ENCODE results near the gene ANXA11.

DNA sequence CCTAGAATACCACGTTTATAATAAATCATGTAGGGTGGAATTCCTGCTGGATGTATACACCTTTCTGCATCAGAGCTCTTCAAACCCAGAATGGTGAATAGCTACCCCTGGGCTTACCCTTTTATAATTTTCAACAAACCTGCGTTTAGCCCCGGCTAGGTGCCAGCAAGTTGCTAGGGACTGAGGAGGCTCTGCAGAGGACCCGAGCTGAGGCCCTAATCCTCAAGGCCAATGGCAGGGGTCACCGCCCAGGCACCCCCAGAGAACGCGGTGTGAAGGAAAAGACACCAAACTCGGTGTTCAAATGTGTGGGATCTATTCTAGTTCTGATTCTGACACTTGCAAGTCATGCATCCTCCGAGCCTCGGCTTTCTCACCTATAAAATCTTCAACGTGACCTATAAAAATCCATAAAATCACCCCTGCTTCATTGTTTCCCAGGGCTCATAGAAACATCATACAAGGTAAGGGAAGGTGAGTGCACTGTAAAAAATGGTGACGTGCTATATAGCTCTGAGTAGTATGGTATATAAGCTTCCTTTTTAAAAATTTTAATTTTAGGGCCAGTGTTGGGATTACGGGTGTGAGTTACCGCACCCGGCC is 2.5 kb upstream of the ANXA11 start:
- no peak for TF ChIP-seq ZNF212 (CRISPR knock-in tag; IDR thresholded peaks at IDR 0.05)
- TF ChIP-seq, protein P1, sequence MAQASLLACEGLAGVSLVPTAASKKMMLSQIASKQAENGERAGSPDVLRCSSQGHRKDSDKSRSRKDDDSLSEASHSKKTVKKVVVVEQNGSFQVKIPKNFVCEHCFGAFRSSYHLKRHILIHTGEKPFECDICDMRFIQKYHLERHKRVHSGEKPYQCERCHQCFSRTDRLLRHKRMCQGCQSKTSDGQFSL (CRISPR knock-in tag; IDR thresholded peaks at IDR 0.05) = no peak
- TF ChIP-seq, protein P1 (tag; IDR thresholded peaks at IDR 0.05) = no peak
- TF ChIP-seq CTBP1 (IDR thresholded peaks at IDR 0.05; ENCODE audit: borderline replicate concordance) = no peak
- no peak for TF ChIP-seq NBN (IDR thresholded peaks at IDR 0.05; ENCODE audit: low read depth)
- TF ChIP-seq, protein P2, sequence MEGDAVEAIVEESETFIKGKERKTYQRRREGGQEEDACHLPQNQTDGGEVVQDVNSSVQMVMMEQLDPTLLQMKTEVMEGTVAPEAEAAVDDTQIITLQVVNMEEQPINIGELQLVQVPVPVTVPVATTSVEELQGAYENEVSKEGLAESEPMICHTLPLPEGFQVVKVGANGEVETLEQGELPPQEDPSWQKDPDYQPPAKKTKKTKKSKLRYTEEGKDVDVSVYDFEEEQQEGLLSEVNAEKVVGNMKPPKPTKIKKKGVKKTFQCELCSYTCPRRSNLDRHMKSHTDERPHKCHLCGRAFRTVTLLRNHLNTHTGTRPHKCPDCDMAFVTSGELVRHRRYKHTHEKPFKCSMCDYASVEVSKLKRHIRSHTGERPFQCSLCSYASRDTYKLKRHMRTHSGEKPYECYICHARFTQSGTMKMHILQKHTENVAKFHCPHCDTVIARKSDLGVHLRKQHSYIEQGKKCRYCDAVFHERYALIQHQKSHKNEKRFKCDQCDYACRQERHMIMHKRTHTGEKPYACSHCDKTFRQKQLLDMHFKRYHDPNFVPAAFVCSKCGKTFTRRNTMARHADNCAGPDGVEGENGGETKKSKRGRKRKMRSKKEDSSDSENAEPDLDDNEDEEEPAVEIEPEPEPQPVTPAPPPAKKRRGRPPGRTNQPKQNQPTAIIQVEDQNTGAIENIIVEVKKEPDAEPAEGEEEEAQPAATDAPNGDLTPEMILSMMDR (IDR thresholded peaks at IDR 0.05 in 2 of 3, conservative IDR thresholded peaks at IDR 0.05 in 1 of 3; ENCODE audit: insufficient read depth in 2 of 3, low read depth in 1 of 3, low read length in 3 of 3) = no peak
- TF ChIP-seq E2F4 (CRISPR knock-in tag; IDR thresholded peaks at IDR 0.05; ENCODE audit: low read depth) = no peak
- TF ChIP-seq TCF7L2 (IDR thresholded peaks at IDR 0.05; ENCODE audit: low read depth, low read length) = no peak
- TF ChIP-seq SMAD1 (IDR thresholded peaks at IDR 0.05; ENCODE audit: low read depth, low read length, partially characterized antibody) = no peak

All from K562 (cell line).